Measurements from ENCODE around the gene NELL1.

GRCh38 chr11:21323617-21324016, 654.2 kb downstream of the NELL1 start:
- TF ChIP-seq POLR2A (IDR thresholded peaks at IDR 0.05) (no peak), CTCF (IDR thresholded peaks at IDR 0.05) (no peak), POLR2AphosphoS5 (IDR thresholded peaks at IDR 0.05) (no peak)

Measured in upper lobe of left lung (tissue), 4 donors.